ENCODE data around the gene PRKAG2.
"Not testable (repeated sequence)": the region's sequence is repeated elsewhere in the genome, so short reads cannot be mapped to it uniquely, and the experiment has no call there.

PRKAG2 gene

DNA sequence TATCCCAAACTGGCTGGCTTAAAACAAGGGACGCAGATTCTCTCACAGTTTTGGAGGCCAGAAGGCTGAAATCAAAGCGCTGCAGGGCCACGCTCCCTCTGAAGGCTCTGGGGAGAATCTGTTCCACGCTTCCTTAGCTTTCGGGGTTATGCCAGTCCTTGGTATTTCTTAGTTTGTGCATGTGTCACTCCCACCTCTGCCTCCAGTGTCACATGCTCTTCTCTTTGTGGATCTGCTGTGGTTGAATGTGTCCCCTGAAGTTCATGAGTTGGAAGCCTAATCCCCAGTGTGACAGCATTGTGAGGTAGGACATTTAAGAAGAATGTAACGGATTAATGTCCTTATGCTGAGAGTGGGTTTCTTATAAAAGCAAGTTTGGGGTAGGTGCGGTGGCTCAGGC, 327.8 kb downstream of the PRKAG2 start:
- no peak for FAIRE-seq
- no peak for DNase-seq (ENCODE audit: insufficient read length, low spot score)
- TF ChIP-seq POU2F2 (IDR thresholded peaks at IDR 0.05; ENCODE audit: low read depth, low read length) (no peak), POLR2AphosphoS5 (IDR thresholded peaks at IDR 0.05; ENCODE audit: low read depth, low read length) (no peak), TAF1 (IDR thresholded peaks at IDR 0.05; ENCODE audit: low read depth, low read length) (no peak)

DNA sequence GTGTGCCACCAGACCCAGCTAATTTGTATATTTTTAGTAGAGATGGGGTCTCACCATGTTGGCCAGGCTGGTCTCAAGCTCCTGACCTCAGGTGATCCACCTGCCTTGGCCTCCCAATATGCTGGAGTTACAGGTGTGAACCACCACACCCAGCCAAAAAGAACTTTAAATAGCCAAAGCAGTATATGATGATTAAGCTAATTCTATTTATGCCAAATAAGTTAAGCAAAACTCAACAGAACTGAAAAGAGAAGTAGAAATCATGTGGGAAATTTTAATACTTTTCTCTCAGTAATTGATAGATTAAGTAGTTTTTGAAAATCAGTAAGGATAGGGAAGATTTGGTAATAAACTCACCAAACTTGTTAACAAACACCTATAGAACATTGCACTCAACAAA, 332.7 kb downstream of the PRKAG2 start:
- no peak for FAIRE-seq
- no peak for DNase-seq (ENCODE audit: insufficient read length, low spot score)
- TF ChIP-seq TAF1 (IDR thresholded peaks at IDR 0.05; ENCODE audit: low read depth, low read length) = no peak
- no peak for TF ChIP-seq SPI1 (IDR thresholded peaks at IDR 0.05; ENCODE audit: low read depth, low read length)
- no peak for TF ChIP-seq POLR2AphosphoS5 (IDR thresholded peaks at IDR 0.05; ENCODE audit: low read depth, low read length)
- TF ChIP-seq PAX5 (IDR thresholded peaks at IDR 0.05; ENCODE audit: insufficient read depth, low read length, severe bottlenecking) = no peak
- no peak for TF ChIP-seq POU2F2 (IDR thresholded peaks at IDR 0.05; ENCODE audit: low read depth, low read length)
- TF ChIP-seq POLR2A (IDR thresholded peaks at IDR 0.05; ENCODE audit: low read depth, low read length) = no peak

DNA sequence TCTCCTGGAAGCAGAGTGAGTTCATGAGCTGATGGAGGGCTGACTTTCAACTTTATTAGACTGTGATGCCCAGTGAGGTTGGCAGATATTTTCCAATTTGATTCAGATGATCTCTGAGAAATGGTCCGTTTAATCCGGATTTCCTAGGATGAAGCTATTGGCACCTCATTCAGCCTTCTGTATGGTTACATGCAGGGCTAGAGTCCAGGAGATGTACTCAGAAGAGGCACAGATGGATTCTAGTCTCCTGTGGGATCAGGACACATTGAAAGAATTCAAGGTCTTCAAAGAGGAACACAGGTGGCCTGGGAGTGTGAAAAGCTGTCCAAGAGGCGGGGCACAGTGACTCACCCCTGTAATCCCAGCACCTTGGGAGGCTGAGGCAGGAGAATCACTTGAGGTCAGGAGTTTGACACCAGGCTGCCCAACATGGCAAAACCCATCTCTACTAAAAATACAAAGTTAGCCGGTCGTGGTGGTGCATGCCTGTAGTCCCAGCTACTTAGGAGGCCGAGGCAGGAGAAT, 334.2 kb downstream of the PRKAG2 start:
- FAIRE-seq = no peak
- TF ChIP-seq PAX5 (IDR thresholded peaks at IDR 0.05; ENCODE audit: insufficient read depth, low read length, severe bottlenecking) (no peak), SPI1 (IDR thresholded peaks at IDR 0.05; ENCODE audit: low read depth, low read length) (no peak), POLR2AphosphoS5 (IDR thresholded peaks at IDR 0.05; ENCODE audit: low read depth, low read length) (no peak), TAF1 (IDR thresholded peaks at IDR 0.05; ENCODE audit: low read depth, low read length) (no peak), POLR2A (IDR thresholded peaks at IDR 0.05; ENCODE audit: low read depth, low read length) (no peak), POU2F2 (IDR thresholded peaks at IDR 0.05; ENCODE audit: low read depth, low read length) (no peak)
- no peak for DNase-seq (ENCODE audit: insufficient read length, low spot score)

DNA sequence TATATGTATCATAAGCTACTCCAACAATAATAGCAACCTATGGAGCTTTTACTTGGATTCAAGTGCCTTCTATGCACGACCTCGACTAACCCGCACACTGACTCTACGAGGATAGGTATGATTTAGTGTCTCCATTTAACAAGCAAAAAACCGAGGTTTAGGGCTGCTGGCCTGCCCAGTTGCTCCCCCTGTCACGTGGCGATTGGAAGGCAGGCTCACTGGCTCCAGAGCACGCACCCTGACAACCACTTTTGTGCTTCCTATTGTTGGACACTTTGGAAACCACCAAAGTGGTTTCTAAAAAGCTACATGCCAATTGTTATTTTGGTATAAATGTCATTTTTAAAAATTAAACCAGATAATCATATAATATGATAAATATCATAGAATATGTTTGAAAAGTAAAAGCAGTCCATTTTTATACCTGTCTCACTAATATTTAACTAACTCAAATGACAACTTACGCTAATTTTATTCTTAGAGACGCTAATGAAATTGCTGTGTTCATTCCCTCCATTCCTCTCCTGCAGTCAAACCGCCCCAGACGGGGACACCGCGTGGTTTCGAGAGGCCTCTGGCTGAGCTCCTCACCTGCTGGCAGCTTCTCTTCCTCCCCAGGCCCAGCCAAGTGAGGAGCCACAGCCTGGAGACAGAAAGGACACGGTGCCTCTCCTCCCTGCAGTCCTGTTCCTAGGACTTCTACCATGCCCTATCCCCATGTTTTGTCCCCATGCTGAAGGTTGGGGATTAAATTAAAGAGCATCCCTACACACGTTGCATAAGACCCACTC, 335.0 kb downstream of the PRKAG2 start:
- FAIRE-seq = no peak
- no peak for TF ChIP-seq POU2F2 (IDR thresholded peaks at IDR 0.05; ENCODE audit: low read depth, low read length)
- no peak for TF ChIP-seq SPI1 (IDR thresholded peaks at IDR 0.05; ENCODE audit: low read depth, low read length)
- no peak for TF ChIP-seq TAF1 (IDR thresholded peaks at IDR 0.05; ENCODE audit: low read depth, low read length)
- TF ChIP-seq POLR2AphosphoS5 (IDR thresholded peaks at IDR 0.05; ENCODE audit: low read depth, low read length) = no peak
- no peak for TF ChIP-seq POLR2A (IDR thresholded peaks at IDR 0.05; ENCODE audit: low read depth, low read length)
- TF ChIP-seq PAX5 (IDR thresholded peaks at IDR 0.05; ENCODE audit: insufficient read depth, low read length, severe bottlenecking) = no peak
- DNase-seq (ENCODE audit: insufficient read length, low spot score) = no peak

DNA sequence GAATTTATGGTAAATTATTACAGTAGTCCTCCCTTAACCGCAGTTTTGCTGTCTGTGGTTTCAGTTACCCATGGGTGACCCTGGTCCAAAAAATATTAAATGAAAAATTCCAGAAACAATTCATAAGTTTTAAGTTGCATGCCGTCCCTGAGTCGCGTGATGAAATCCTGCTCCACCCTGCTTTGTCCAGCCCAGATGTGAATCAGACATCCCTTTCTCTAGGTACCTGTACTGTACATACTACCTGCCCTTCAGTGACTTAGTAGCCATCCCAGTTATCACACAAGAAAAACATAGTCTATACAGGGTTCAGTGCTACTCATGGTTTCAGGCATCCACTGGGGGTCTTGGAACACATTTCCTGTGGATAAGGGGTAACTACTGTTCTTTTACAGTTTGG, 336.8 kb downstream of the PRKAG2 start:
- FAIRE-seq (no peak), DNase-seq (ENCODE audit: insufficient read length, low spot score) (no peak)
- TF ChIP-seq POU2F2 (IDR thresholded peaks at IDR 0.05; ENCODE audit: low read depth, low read length) (no peak), SPI1 (IDR thresholded peaks at IDR 0.05; ENCODE audit: low read depth, low read length) (no peak), PAX5 (IDR thresholded peaks at IDR 0.05; ENCODE audit: insufficient read depth, low read length, severe bottlenecking) (no peak), TAF1 (IDR thresholded peaks at IDR 0.05; ENCODE audit: low read depth, low read length) (no peak), POLR2A (IDR thresholded peaks at IDR 0.05; ENCODE audit: low read depth, low read length) (no peak), POLR2AphosphoS5 (IDR thresholded peaks at IDR 0.05; ENCODE audit: low read depth, low read length) (no peak)

DNA sequence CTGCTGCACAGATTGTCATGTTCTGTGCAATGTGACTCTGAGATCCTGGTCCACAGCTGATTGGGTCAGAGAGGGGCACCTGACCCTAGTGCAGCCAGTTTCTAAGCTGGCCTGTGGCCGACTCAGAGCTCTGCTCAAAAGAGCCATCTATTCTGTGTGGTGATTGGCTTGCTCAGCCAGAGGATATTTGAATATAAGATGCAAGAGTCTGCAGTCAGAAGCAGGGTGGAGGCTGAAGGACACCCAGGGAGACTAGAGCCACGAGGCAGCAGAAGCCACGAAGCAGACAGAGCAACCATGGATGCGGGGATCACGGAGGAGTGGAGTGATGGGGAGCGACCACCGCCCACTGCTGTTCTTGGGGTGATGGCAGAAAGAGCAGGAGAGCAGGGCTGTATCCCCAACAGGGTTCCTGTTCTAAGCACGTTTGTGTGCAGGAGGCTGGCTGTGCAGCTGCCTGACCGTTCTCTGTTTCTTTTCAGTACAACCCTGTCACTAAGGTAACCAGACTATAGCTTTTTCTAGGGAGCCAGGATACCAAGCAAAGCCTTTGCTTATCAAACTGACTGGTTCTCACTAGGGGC, 337.7 kb downstream of the PRKAG2 start:
- FAIRE-seq (peak; percentile 47), DNase-seq (ENCODE audit: insufficient read length, low spot score) (no peak)

DNA sequence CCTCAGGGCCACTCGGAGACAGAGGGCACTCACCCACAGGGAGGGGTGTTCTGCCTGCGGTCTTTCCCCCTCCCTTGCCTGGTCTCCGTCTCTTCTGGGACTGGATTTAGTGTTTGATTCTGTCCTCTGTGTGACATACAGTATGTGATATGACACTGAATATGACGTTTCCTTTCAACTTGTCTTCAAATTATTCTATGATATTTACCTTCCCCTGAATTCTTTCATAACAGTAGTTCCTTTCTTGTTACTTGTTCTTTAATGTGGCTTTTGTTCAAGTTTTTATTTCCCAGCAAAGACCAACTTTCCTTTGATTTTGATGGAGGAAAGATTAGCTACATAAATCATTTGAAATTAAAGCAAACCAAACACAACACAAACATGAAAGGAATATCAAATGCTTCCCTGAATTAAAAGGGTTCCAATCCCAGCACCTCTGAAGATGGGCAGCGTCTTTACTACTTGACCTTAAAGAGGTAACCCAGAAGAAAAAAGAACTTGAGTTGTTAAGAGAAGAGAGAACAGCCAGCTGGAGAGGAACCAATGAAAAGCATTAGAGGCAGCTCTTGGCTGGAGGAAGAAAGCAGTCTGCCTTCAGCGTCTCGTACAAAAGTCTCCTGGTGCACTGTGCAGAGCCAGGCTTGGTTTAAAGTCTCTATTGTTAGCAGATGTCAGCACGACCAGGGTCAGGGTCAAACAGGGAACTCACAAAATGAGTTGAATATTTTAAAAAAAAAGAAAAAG, 338.9 kb downstream of the PRKAG2 start:
- TF ChIP-seq POLR2AphosphoS5 (IDR thresholded peaks at IDR 0.05; ENCODE audit: low read depth, low read length) (no peak), SPI1 (IDR thresholded peaks at IDR 0.05; ENCODE audit: low read depth, low read length) (no peak), POU2F2 (IDR thresholded peaks at IDR 0.05; ENCODE audit: low read depth, low read length) (no peak), POLR2A (IDR thresholded peaks at IDR 0.05; ENCODE audit: low read depth, low read length) (no peak)
- DNase-seq (ENCODE audit: insufficient read length, low spot score) (no peak), FAIRE-seq (no peak)

More for the DNA sequence above, 337.7 kb downstream of the PRKAG2 start:
- TF ChIP-seq TAF1 (IDR thresholded peaks at IDR 0.05; ENCODE audit: low read depth, low read length) (no peak), POU2F2 (IDR thresholded peaks at IDR 0.05; ENCODE audit: low read depth, low read length) (no peak), PAX5 (IDR thresholded peaks at IDR 0.05; ENCODE audit: insufficient read depth, low read length, severe bottlenecking) (no peak), POLR2A (IDR thresholded peaks at IDR 0.05; ENCODE audit: low read depth, low read length) (no peak), POLR2AphosphoS5 (IDR thresholded peaks at IDR 0.05; ENCODE audit: low read depth, low read length) (no peak), SPI1 (IDR thresholded peaks at IDR 0.05; ENCODE audit: low read depth, low read length) (no peak)

DNA sequence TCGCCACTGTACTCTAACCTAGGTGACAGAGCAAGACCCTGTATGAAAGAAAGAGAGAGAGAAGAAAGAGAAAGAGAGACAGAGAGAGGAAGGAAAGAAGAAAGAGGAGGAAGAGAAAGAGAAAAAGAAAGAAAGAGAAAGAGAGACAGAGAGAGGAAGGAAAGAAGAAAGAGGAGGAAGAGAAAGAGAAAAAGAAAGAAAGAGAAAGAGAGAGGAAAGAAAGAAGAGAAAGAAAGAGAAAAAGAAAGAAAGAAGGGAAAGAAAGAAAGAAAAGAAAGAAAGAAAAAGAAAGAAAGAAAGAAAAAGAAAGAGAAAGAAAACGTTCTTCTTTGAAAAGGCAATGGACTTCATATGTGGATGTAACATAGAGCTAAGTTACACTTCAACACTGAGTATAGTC, 340.7 kb downstream of the PRKAG2 start:
- FAIRE-seq; DNase-seq (ENCODE audit: insufficient read length, low spot score): not testable (repeated sequence)

DNA sequence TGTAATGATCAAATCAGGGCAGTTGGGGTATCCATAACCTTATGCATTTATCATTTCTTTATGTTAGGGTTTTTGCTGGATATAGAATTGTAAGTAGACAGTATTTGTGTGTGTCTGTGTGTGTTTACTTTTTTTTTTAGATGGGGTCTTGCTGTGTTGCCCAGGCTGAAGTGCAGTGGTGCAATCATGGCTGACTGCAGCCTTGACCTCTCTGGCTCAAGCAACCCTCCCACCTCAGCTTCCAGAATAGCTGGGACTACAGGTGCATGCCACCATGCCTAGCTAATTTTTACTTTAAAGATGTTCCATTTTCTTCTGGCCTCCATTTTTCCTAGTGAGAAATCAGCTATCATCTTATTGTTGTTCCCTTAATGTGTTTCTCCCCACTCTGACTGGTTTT, 347.1 kb downstream of the PRKAG2 start:
- TF ChIP-seq POLR2AphosphoS5 (IDR thresholded peaks at IDR 0.05; ENCODE audit: low read depth, low read length) = no peak
- TF ChIP-seq POU2F2 (IDR thresholded peaks at IDR 0.05; ENCODE audit: low read depth, low read length) = no peak
- TF ChIP-seq POLR2A (IDR thresholded peaks at IDR 0.05; ENCODE audit: low read depth, low read length) = no peak
- no peak for TF ChIP-seq SPI1 (IDR thresholded peaks at IDR 0.05; ENCODE audit: low read depth, low read length)
- no peak for TF ChIP-seq PAX5 (IDR thresholded peaks at IDR 0.05; ENCODE audit: insufficient read depth, low read length, severe bottlenecking)
- no peak for DNase-seq (ENCODE audit: insufficient read length, low spot score)
- no peak for FAIRE-seq

Data from GM12891 (cell line).